Measurements from ENCODE around the gene MEF2D. TPM values are rescaled to one million over a fixed set of nuclear protein-coding genes. Genes with fewer than 3 reads are reported as not detected.

The MEF2D gene
- total RNA-seq, 1 experiment from 2014 or later, result 18.7 TPM

DNA sequence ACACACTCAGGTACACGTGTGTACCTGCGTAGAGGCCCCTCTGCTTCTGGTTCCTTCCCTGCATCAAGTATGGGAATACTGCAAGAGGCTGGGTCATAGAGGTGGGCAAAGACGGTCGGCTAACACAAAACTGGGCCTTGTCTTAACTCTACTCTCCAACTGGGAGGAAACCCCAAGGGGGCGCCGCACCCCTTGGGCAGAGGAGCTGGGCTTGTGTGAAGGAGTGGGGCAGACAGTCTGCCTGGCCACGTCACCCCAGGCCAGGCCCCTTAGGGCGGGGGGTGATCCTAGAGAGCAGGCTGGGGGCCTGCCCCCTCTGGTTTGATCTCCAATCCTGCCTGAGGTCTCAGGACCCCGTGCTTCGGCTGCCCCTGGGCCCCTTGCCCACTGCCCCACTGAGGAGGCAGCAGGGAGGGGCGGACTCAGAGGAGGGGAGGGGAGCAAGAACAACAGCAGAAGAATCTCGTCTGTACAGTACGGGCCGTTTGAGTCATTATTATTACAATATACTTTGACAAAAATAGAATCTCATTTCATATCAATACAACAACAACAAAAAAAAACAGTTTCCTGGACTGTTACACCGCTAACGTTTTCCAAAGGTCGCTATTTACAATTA, 34.7 kb downstream of the MEF2D start:
- Histone ChIP-seq H3K79me1 (ENCODE audit: insufficient read depth, low read depth, low read length, poor library complexity, severe bottlenecking) (no peaks in the 10 kb centered on the region), H3K14ac (ENCODE audit: insufficient read depth, low read length) (no peak overlapping the region), H3K56ac (ENCODE audit: insufficient read length, low read depth, low read length) (no peak overlapping the region), H3K9me3 (ENCODE audit: control insufficient read depth, low read depth, low read length) (no peaks in the 10 kb centered on the region), H3K9ac (ENCODE audit: extremely low read depth, insufficient read length, low read length) (no peak overlapping the region), H3K27me3 (ENCODE audit: insufficient read depth, low read length) (no peaks in the 10 kb centered on the region), H4K91ac (ENCODE audit: insufficient read length, low read depth, low read length) (no peak overlapping the region), H2AFZ (ENCODE audit: low read length) (no peak overlapping the region), H3K18ac (ENCODE audit: insufficient read length, low read depth, low read length) (no peak overlapping the region), H2BK12ac (ENCODE audit: insufficient read length, low read depth, low read length) (no peak overlapping the region), H3K79me2 (ENCODE audit: insufficient read depth, low read length) (no peaks in the 10 kb centered on the region), H3T11ph (ENCODE audit: low read length) (no peak overlapping the region), H4K20me1 (ENCODE audit: control insufficient read depth, insufficient read depth, insufficient read length) (no peaks in the 10 kb centered on the region), H2AK5ac (ENCODE audit: insufficient read length, low read length) (no peak overlapping the region), H3K4me2 (ENCODE audit: insufficient read depth, insufficient read length, low read length) (no peak overlapping the region), H4K8ac (replicated peaks; ENCODE audit: insufficient read length, low read depth, low read length) (no peak overlapping the region), H4K5ac (ENCODE audit: insufficient read length, low read depth, low read length) (no peak overlapping the region), H2BK15ac (ENCODE audit: low read depth, low read length) (no peak overlapping the region), H3K4ac (ENCODE audit: low read depth, low read length) (no peak overlapping the region), H3K4me1 (ENCODE audit: insufficient read depth, low read length) (peaks cover 2% of the 10 kb centered on the region; the same call in 1 of the 2 replicates), H2BK120ac (ENCODE audit: low read depth, low read length, poor library complexity, severe bottlenecking) (no peak overlapping the region), H3K23ac (ENCODE audit: insufficient read length, low read depth, low read length) (no peak overlapping the region), H2BK20ac (ENCODE audit: low read depth, low read length, poor library complexity, severe bottlenecking) (no peak overlapping the region), H2BK5ac (ENCODE audit: insufficient read length, low read length) (no peak overlapping the region), H3K27ac (ENCODE audit: insufficient read length, low read depth, low read length) (no peak overlapping the region), H3K23me2 (ENCODE audit: insufficient read length, low read depth, low read length, poor library complexity, severe bottlenecking) (no peaks in the 10 kb centered on the region)
- peaks cover 36 to 45% of the 10 kb centered on the region in 2 experiments for H3K4me1 Mint-ChIP-seq
- WGBS (ENCODE audit: extremely low coverage, insufficient read length, low lambda C conversion rate), result 100% methylated on average over 1 of the region's 17 CpGs
- peaks cover 3 to 13% (median 5%) of the 10 kb centered on the region in 3 experiments; a peak in 5 of 7 replicates for H3K36me3 Mint-ChIP-seq (ENCODE audit: insufficient read depth in 1 of 3, low read depth in 3 of 3)
- H3K27me3 Mint-ChIP-seq (ENCODE audit: low read depth), result peaks cover 1% of the 10 kb centered on the region; the same call in 1 of the 2 replicates
- TF ChIP-seq, protein P1, sequence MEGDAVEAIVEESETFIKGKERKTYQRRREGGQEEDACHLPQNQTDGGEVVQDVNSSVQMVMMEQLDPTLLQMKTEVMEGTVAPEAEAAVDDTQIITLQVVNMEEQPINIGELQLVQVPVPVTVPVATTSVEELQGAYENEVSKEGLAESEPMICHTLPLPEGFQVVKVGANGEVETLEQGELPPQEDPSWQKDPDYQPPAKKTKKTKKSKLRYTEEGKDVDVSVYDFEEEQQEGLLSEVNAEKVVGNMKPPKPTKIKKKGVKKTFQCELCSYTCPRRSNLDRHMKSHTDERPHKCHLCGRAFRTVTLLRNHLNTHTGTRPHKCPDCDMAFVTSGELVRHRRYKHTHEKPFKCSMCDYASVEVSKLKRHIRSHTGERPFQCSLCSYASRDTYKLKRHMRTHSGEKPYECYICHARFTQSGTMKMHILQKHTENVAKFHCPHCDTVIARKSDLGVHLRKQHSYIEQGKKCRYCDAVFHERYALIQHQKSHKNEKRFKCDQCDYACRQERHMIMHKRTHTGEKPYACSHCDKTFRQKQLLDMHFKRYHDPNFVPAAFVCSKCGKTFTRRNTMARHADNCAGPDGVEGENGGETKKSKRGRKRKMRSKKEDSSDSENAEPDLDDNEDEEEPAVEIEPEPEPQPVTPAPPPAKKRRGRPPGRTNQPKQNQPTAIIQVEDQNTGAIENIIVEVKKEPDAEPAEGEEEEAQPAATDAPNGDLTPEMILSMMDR (conservative IDR thresholded peaks at IDR 0.05), result peak; percentile 63
- peak; percentile 66 for DNase-seq
- peak overlapping the region in 2 of 3 experiments; percentile 52 to 81; a peak in 4 of 7 replicates for H3K27ac Mint-ChIP-seq
- H3K9me3 Mint-ChIP-seq, result no peaks in the 10 kb centered on the region
- H3K4me3 Mint-ChIP-seq, result no peak overlapping the region
